OCI-LY1 (cell line): ENCODE measurements around the gene NELFE.
"Not testable (repeated sequence)": the region's sequence is repeated elsewhere in the genome, so short reads cannot be mapped to it uniquely, and the experiment has no call there.

Experiments used
- H2AFZ ChIP-seq: fragments of 200-600 bp; sonication (generic), shearing (Covaris generic); 2 replicates; pipeline ENCODE4 v1.6.0; 2014; ENCODE audit warnings: antibody characterized with exemption, mild to moderate bottlenecking, low read length
- H3F3A ChIP-seq: fragments of 200-600 bp; sonication (generic), shearing (Covaris generic); 2 replicates; pipeline ENCODE4 v1.6.0; 2014; ENCODE audit warnings: mild to moderate bottlenecking, antibody characterized with exemption, low read length, moderate library complexity; ENCODE audit not compliant: insufficient read depth
- H3K27ac ChIP-seq: fragments of 200-600 bp; sonication (generic); 2 replicates; pipeline ENCODE4 v1.5.1; 2014; ENCODE audit warnings: low read length, mixed run types, mild to moderate bottlenecking, low read depth; ENCODE audit not compliant: poor library complexity, severe bottlenecking
- H3K27me3 ChIP-seq: fragments of 200-600 bp; sonication (generic); 2 replicates; pipeline ENCODE4 v1.6.0; 2014; ENCODE audit warnings: antibody characterized with exemption, mild to moderate bottlenecking, low read length, moderate library complexity; ENCODE audit not compliant: insufficient read depth
- H3K36me3 ChIP-seq: fragments of 200-600 bp; sonication (generic); 2 replicates; pipeline ENCODE4 v1.6.1; 2014; ENCODE audit warnings: mild to moderate bottlenecking, antibody characterized with exemption, low read length, moderate library complexity, mixed read lengths; ENCODE audit not compliant: insufficient read depth
- H3K4me1 ChIP-seq: fragments of 200-600 bp; sonication (generic); 2 replicates; pipeline ENCODE4 v1.5.1; 2014; ENCODE audit warnings: mild to moderate bottlenecking, low read length, moderate library complexity; ENCODE audit not compliant: insufficient read depth, severe bottlenecking
- H3K4me2 ChIP-seq: fragments of 200-600 bp; sonication (generic), shearing (Covaris generic); 2 replicates; pipeline ENCODE4 v1.6.1; 2014; ENCODE audit warnings: low read length
- H3K4me3 ChIP-seq: fragments of 200-600 bp; sonication (generic); 2 replicates; pipeline ENCODE4 v1.5.1; 2014; ENCODE audit warnings: low read length, low read depth, mild to moderate bottlenecking, mixed read lengths; ENCODE audit not compliant: poor library complexity, severe bottlenecking
- H3K79me2 ChIP-seq: fragments of 200-600 bp; shearing (Covaris generic); 2 replicates; pipeline ENCODE4 v1.6.1; 2016; ENCODE audit warnings: mixed run types, low read length, mixed read lengths; ENCODE audit not compliant: insufficient read depth
- H3K9ac ChIP-seq: fragments of 200-600 bp; sonication (generic), shearing (Covaris generic); 2 replicates; pipeline ENCODE4 v1.6.1; 2014; ENCODE audit warnings: mild to moderate bottlenecking, low read length, mixed read lengths
- H3K9me2 ChIP-seq: fragments of 200-600 bp; sonication (generic), shearing (Covaris generic); 2 replicates; pipeline ENCODE4 v1.6.1; 2014; ENCODE audit warnings: low read depth, mild to moderate bottlenecking, low read length, mixed read lengths
- H3K9me3 ChIP-seq: fragments of 200-600 bp; shearing (Covaris generic); 2 replicates; pipeline ENCODE4 v1.6.1; 2014; ENCODE audit warnings: low read length, mixed read lengths
- H4K20me1 ChIP-seq: fragments of 200-600 bp; sonication (generic), shearing (Covaris generic); 2 replicates; pipeline ENCODE4 v1.6.0; 2016; ENCODE audit warnings: mild to moderate bottlenecking, low read length; ENCODE audit not compliant: insufficient read depth
- EZH2 ChIP-seq: fragments of 200-600 bp; sonication (generic), shearing (Covaris generic); IDR thresholded peaks from 2 replicates; pipeline ENCODE4 v1.8.0; 2017; ENCODE audit warnings: borderline replicate concordance, mixed run types, mild to moderate bottlenecking, antibody characterized with exemption, low read length, moderate library complexity, mixed read lengths
- TF ChIP-seq, protein P1 (sequence below): fragments of 200-600 bp; sonication (generic), shearing (Covaris generic); IDR thresholded peaks from 2 replicates; pipeline ENCODE4 v1.5.1; 2017; ENCODE audit warnings: mild to moderate bottlenecking, antibody characterized with exemption, low read length, moderate library complexity, mixed read lengths

NELFE gene

DNA sequence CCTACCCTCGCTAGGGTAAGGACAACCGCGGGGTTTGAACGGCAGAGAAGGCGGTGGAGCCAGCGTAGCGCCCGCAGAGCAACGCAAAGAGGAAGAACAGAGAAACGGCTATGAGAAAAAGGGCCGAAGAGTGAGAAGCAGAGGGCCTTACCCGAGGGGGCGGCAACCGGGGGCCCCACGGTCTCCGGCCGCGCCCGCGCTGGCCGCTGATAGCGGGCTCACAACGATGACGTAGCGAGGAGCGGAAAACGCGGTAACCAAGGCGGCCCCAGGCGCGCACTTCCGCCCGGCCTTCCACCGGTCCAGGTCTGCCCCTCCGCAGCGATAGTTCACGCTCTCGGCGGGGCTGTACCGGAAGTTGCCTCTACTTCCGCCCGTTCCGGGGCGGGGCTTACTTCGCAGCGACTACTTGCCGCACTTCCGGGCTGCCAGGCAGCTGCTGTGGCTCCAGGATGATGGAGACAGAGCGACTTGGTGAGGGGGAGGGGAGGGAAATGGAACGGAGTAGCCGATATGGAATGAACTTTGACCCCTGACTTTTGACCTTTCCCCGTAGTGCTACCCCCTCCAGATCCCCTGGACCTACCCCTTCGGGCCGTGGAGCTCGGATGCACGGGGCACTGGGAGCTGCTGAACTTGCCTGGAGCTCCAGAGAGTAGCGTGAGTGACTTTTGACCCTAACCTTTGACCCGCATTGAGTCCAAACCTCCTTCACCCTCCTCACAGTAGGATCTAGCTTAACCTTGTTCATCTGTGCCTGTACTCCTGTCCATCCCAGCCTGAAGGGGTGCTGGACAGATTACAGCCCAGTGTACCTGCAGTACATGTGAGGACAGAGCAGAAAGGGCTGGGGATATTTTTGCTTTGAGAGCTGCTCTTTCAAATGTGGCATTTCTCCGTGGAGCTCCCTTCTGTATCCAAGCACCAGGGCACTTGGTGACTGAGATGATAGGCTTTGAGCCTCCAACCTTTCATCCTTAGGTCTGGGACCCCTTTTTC lies at the start of gene NELFE, which contains the start of gene SKIC2:
TSS of gene NELFE (minus strand) at position 231 of the 999 bp plus-strand sequence. CDS start 525 bp downstream, outside the sequence.
TSS of gene SKIC2 (plus strand) at position 435 of the 999 bp plus-strand sequence. CDS start at position 453, 18 bp downstream.
- Histone ChIP-seq H3K9me2 (no peaks in the 10 kb centered on the region), H4K20me1 (no peaks in the 10 kb centered on the region), H3K9me3 (no peaks in the 10 kb centered on the region), H3K79me2 (peaks cover 8% of the 10 kb centered on the region; the same call in 1 of the 2 replicates), H3K9ac (peak within 1 kb of the TSS; percentile 100), H2AFZ (peak within 1 kb of the TSS; percentile 65; the same call in 1 of the 2 replicates), H3K4me2 (peak within 1 kb of the TSS; percentile 99), H3K4me1 (peaks cover 24% of the 10 kb centered on the region), H3K36me3 (peaks cover 61% of the 10 kb centered on the region), H3K27ac (no peak within 1 kb of the TSS), H3K4me3 (peak within 1 kb of the TSS; percentile 100), H3F3A (no peaks in the 10 kb centered on the region), H3K27me3 (no peaks in the 10 kb centered on the region)
- TF ChIP-seq, protein P1, sequence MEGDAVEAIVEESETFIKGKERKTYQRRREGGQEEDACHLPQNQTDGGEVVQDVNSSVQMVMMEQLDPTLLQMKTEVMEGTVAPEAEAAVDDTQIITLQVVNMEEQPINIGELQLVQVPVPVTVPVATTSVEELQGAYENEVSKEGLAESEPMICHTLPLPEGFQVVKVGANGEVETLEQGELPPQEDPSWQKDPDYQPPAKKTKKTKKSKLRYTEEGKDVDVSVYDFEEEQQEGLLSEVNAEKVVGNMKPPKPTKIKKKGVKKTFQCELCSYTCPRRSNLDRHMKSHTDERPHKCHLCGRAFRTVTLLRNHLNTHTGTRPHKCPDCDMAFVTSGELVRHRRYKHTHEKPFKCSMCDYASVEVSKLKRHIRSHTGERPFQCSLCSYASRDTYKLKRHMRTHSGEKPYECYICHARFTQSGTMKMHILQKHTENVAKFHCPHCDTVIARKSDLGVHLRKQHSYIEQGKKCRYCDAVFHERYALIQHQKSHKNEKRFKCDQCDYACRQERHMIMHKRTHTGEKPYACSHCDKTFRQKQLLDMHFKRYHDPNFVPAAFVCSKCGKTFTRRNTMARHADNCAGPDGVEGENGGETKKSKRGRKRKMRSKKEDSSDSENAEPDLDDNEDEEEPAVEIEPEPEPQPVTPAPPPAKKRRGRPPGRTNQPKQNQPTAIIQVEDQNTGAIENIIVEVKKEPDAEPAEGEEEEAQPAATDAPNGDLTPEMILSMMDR, result no peak
- no peak for TF ChIP-seq EZH2

DNA sequence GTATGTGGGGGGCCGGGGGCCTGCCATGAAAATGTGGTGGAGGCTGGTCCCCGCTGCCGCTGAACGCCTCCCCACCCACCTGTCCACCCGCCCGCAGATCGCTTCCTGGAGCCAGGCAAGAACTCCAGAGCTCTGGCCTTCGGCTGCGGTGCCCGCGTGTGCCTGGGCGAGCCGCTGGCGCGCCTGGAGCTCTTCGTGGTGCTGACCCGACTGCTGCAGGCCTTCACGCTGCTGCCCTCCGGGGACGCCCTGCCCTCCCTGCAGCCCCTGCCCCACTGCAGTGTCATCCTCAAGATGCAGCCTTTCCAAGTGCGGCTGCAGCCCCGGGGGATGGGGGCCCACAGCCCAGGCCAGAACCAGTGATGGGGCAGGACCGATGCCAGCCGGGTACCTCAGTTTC lies 49.3 kb upstream of the NELFE start:
- H4K20me1 ChIP-seq, H3K9ac ChIP-seq, H3K9me2 ChIP-seq, H3K27me3 ChIP-seq, H2AFZ ChIP-seq, H3K36me3 ChIP-seq, H3K4me1 ChIP-seq, H3K27ac ChIP-seq, H3K79me2 ChIP-seq, H3F3A ChIP-seq, H3K4me3 ChIP-seq, H3K9me3 ChIP-seq, H3K4me2 ChIP-seq: not testable (repeated sequence)

GRCh38 chr6:32007086-32007485 lies 48.3 kb upstream of the NELFE start:
- H3K4me3 ChIP-seq, H3K27me3 ChIP-seq, H3K9me2 ChIP-seq, H3K9me3 ChIP-seq, H2AFZ ChIP-seq, H4K20me1 ChIP-seq, H3K4me1 ChIP-seq, H3K79me2 ChIP-seq, H3K4me2 ChIP-seq, H3K9ac ChIP-seq, H3F3A ChIP-seq, H3K27ac ChIP-seq, H3K36me3 ChIP-seq: not testable (repeated sequence)

GRCh38 chr6:32005991-32006529 lies 47.3 kb upstream of the NELFE start:
- not testable (repeated sequence) for H3K4me3 ChIP-seq, H3K36me3 ChIP-seq, H3K4me1 ChIP-seq, H3K4me2 ChIP-seq, H3K27ac ChIP-seq, H3K9me2 ChIP-seq, H3K27me3 ChIP-seq, H3K9ac ChIP-seq, H3F3A ChIP-seq, H2AFZ ChIP-seq, H3K79me2 ChIP-seq, H4K20me1 ChIP-seq, H3K9me3 ChIP-seq

- not testable (repeated sequence) for H4K20me1 ChIP-seq, H2AFZ ChIP-seq, H3K9me2 ChIP-seq, H3K9ac ChIP-seq, H3F3A ChIP-seq, H3K27ac ChIP-seq, H3K4me1 ChIP-seq, H3K9me3 ChIP-seq, H3K36me3 ChIP-seq, H3K79me2 ChIP-seq, H3K4me3 ChIP-seq, H3K4me2 ChIP-seq, H3K27me3 ChIP-seq
These were observed 46.7 kb upstream of the NELFE start for GRCh38 chr6:32005538-32005880.

- not testable (repeated sequence) for H3K4me2 ChIP-seq, H3K27me3 ChIP-seq, H3K27ac ChIP-seq, H2AFZ ChIP-seq, H4K20me1 ChIP-seq, H3K4me1 ChIP-seq, H3K79me2 ChIP-seq, H3K9ac ChIP-seq, H3K9me2 ChIP-seq, H3K4me3 ChIP-seq, H3K9me3 ChIP-seq, H3F3A ChIP-seq, H3K36me3 ChIP-seq
These were observed 46.2 kb upstream of the NELFE start for GRCh38 chr6:32004864-32005537.
